ENCODE data around the gene BCAP29. TPM values are rescaled to one million over a fixed set of nuclear protein-coding genes. Genes with fewer than 3 reads are reported as not detected.

BCAP29 gene
- total RNA-seq, 1 donor from 2014 or later: 73.0 TPM

GRCh38 chr7:107599262-107599661 lies 19.2 kb downstream of the BCAP29 start:
- Mint-ChIP-seq H3K9me3 (ENCODE audit: low read depth) (no peaks in the 10 kb centered on the region), H3K4me3 (ENCODE audit: unreplicated experiment) (no peak overlapping the region), H3K4me1 (ENCODE audit: low read depth) (peaks cover 16% of the 10 kb centered on the region), H3K27me3 (ENCODE audit: low read depth) (no peaks in the 10 kb centered on the region), H3K27ac (ENCODE audit: unreplicated experiment) (no peak overlapping the region), H3K36me3 (ENCODE audit: low read depth) (peaks cover 17% of the 10 kb centered on the region)
- no peak for TF ChIP-seq CTCF (IDR thresholded peaks at IDR 0.05)
- DNase-seq (ENCODE audit: low spot score): no peak

GRCh38 chr7:107600816-107601215 lies 20.8 kb downstream of the BCAP29 start:
- H3K27me3 Mint-ChIP-seq (ENCODE audit: low read depth): no peaks in the 10 kb centered on the region
- no peak overlapping the region for H3K27ac Mint-ChIP-seq (ENCODE audit: unreplicated experiment)
- H3K36me3 Mint-ChIP-seq (ENCODE audit: low read depth): peaks cover 14% of the 10 kb centered on the region
- TF ChIP-seq CTCF (IDR thresholded peaks at IDR 0.05): no peak
- peaks cover 4% of the 10 kb centered on the region for H3K4me1 Mint-ChIP-seq (ENCODE audit: low read depth)
- no peak for DNase-seq (ENCODE audit: low spot score)
- H3K4me3 Mint-ChIP-seq (ENCODE audit: unreplicated experiment): no peak overlapping the region
- no peaks in the 10 kb centered on the region for H3K9me3 Mint-ChIP-seq (ENCODE audit: low read depth)

- H3K27ac Mint-ChIP-seq (ENCODE audit: unreplicated experiment): no peak overlapping the region
- DNase-seq (ENCODE audit: low spot score): no peak
- no peak for TF ChIP-seq CTCF (IDR thresholded peaks at IDR 0.05)
- no peak overlapping the region for H3K4me3 Mint-ChIP-seq (ENCODE audit: unreplicated experiment)
- no peaks in the 10 kb centered on the region for H3K9me3 Mint-ChIP-seq (ENCODE audit: low read depth)
- H3K27me3 Mint-ChIP-seq (ENCODE audit: low read depth): no peaks in the 10 kb centered on the region
- H3K36me3 Mint-ChIP-seq (ENCODE audit: low read depth): peaks cover 12% of the 10 kb centered on the region
- peaks cover under 1% of the 10 kb centered on the region for H3K4me1 Mint-ChIP-seq (ENCODE audit: low read depth)
These were observed 25.3 kb downstream of the BCAP29 start for GRCh38 chr7:107605218-107605815.

GRCh38 chr7:107606303-107606702 lies 26.3 kb downstream of the BCAP29 start:
- DNase-seq (ENCODE audit: low spot score): no peak
- no peak overlapping the region for H3K4me3 Mint-ChIP-seq (ENCODE audit: unreplicated experiment)
- no peaks in the 10 kb centered on the region for H3K27me3 Mint-ChIP-seq (ENCODE audit: low read depth)
- no peak overlapping the region for H3K27ac Mint-ChIP-seq (ENCODE audit: unreplicated experiment)
- H3K9me3 Mint-ChIP-seq (ENCODE audit: low read depth): no peaks in the 10 kb centered on the region
- no peaks in the 10 kb centered on the region for H3K4me1 Mint-ChIP-seq (ENCODE audit: low read depth)
- no peak for TF ChIP-seq CTCF (IDR thresholded peaks at IDR 0.05)
- H3K36me3 Mint-ChIP-seq (ENCODE audit: low read depth): peaks cover 9% of the 10 kb centered on the region

- Mint-ChIP-seq H3K27me3 (ENCODE audit: low read depth) (no peaks in the 10 kb centered on the region), H3K27ac (ENCODE audit: unreplicated experiment) (no peak overlapping the region), H3K9me3 (ENCODE audit: low read depth) (no peaks in the 10 kb centered on the region), H3K36me3 (ENCODE audit: low read depth) (peaks cover 15% of the 10 kb centered on the region), H3K4me1 (ENCODE audit: low read depth) (no peaks in the 10 kb centered on the region), H3K4me3 (ENCODE audit: unreplicated experiment) (no peak overlapping the region)
- no peak for TF ChIP-seq CTCF (IDR thresholded peaks at IDR 0.05)
- no peak for DNase-seq (ENCODE audit: low spot score)
These were observed 29.8 kb downstream of the BCAP29 start for GRCh38 chr7:107609811-107610261.
